GM12878 (cell line): ENCODE results near the gene CTNS. TPM values are rescaled to one million over a fixed set of nuclear protein-coding genes. Genes with fewer than 3 reads are reported as not detected.

Experiments
- ATAC-seq: fragments of 200-7000 bp; cut with Tn5 transposase; 3 replicates; pipeline ENCODE4 v1.9.1; 2020; ENCODE audit warnings: mild to moderate bottlenecking, moderate library complexity
- BruUV-seq: library from RNA; stranded (reverse); fragments of 400-500 nt; replicated peaks from 2 replicates; lab custom pipeline; 2021; lab: Mats Ljungman, UMichigan
- CTCF ChIA-PET: fragments of 300-600 bp; sonication (Branson Sonifier 250); formaldehyde crosslinking; extraction: SDS; loops from one replicate; lab custom pipeline; 2021; ENCODE audit warnings: inconsistent platforms; lab: Yijun Ruan, JAX
- POLR2A ChIA-PET: fragments of 350-600 bp; formaldehyde crosslinking; extraction: SDS; loops from one replicate; lab custom pipeline; 2021; ENCODE audit warnings: inconsistent platforms; lab: Charles Lee
- RAD21 ChIA-PET: fragments of 300-600 bp; sonication (Branson Sonifier 250); formaldehyde crosslinking; loops from one replicate; lab custom pipeline; 2023; ENCODE audit warnings: antibody characterized with exemption; ENCODE audit not compliant: unreplicated experiment; lab: Charles Lee
- SMC1A ChIA-PET: fragments of 300-600 bp; sonication (Branson Sonifier 250); formaldehyde crosslinking; loops from one replicate; lab custom pipeline; 2023; ENCODE audit not compliant: unreplicated experiment, uncharacterized antibody; lab: Charles Lee
- DNase-seq: peaks from one replicate; pipeline ENCODE4 v3.0.0-alpha.2; 2011; ENCODE audit warnings: low read depth, low spot score
- FAIRE-seq: peaks from 3 replicates; lab custom pipeline; 2011; peaks lifted over from hg19 to GRCh38; lab: Jason Lieb, UNC
- H2AFZ ChIP-seq: 2 replicates; pipeline ENCODE4 v1.6.0; 2011; ENCODE audit warnings: low read depth, low read length, control low read depth; ENCODE audit not compliant: control insufficient read depth
- H3K27ac ChIP-seq: 2 replicates; pipeline ENCODE4 v1.5.1; 2011; ENCODE audit warnings: control low read depth; ENCODE audit not compliant: control insufficient read depth, insufficient read depth
- H3K27me3 ChIP-seq, 2 experiments: replicated peaks in 1 of 2; 2 replicates each; pipeline versions ENCODE4 v1.6.0 to v1.6.1; 2011; ENCODE audit warnings: low read length in 1 of 2; ENCODE audit not compliant: control insufficient read depth in 2 of 2, insufficient read depth in 2 of 2
- H3K36me3 ChIP-seq, 2 experiments: 2 replicates each; pipeline ENCODE4 v1.5.1; 2011; ENCODE audit warnings: low read length in 1 of 2; ENCODE audit not compliant: control insufficient read depth in 2 of 2, insufficient read depth in 2 of 2
- H3K4me1 ChIP-seq: 2 replicates; pipeline ENCODE4 v1.6.1; 2011; ENCODE audit warnings: mild to moderate bottlenecking, low read length, moderate library complexity, mixed read lengths; ENCODE audit not compliant: control insufficient read depth, insufficient read depth
- H3K4me2 ChIP-seq: 2 replicates; pipeline ENCODE4 v1.6.0; 2011; ENCODE audit warnings: control low read depth; ENCODE audit not compliant: control insufficient read depth, insufficient read depth
- H3K4me3 ChIP-seq: fragments of 200-600 bp; sonication (generic); 2 replicates; pipeline ENCODE4 v1.5.1; 2016
- H3K79me2 ChIP-seq: 2 replicates; pipeline ENCODE4 v1.6.0; 2011; ENCODE audit warnings: low read length; ENCODE audit not compliant: control insufficient read depth, insufficient read depth
- H3K9ac ChIP-seq: 2 replicates; pipeline ENCODE4 v1.8.0; 2011; ENCODE audit warnings: low read length, control low read depth, mixed read lengths; ENCODE audit not compliant: control insufficient read depth, insufficient read depth
- H3K9me3 ChIP-seq: replicated peaks from 3 replicates; pipeline ENCODE4 v1.5.1; 2011; ENCODE audit warnings: mild to moderate bottlenecking, low read length; ENCODE audit not compliant: control insufficient read depth, insufficient read depth
- H4K20me1 ChIP-seq: 2 replicates; pipeline ENCODE4 v1.6.0; 2011; ENCODE audit not compliant: control insufficient read depth, insufficient read depth
- BCLAF1 ChIP-seq: fragments of 450-650 bp; IDR thresholded peaks from 2 replicates; pipeline ENCODE4 v1.6.1; 2017; ENCODE audit warnings: antibody characterized with exemption, mild to moderate bottlenecking, moderate library complexity
- CHD1 ChIP-seq: IDR thresholded peaks from 2 replicates; pipeline ENCODE4 v1.6.1; 2012; ENCODE audit warnings: low read depth, low read length, improper control_type of control experiment
- HCFC1 ChIP-seq: fragments of 150-350 bp; IDR thresholded peaks from 2 replicates; pipeline ENCODE4 v1.6.1; 2014; ENCODE audit warnings: low read length
- YBX1 ChIP-seq: fragments of 450-650 bp; IDR thresholded peaks from 2 replicates; pipeline ENCODE4 v1.6.1; 2016; ENCODE audit warnings: antibody characterized with exemption
- YY1 ChIP-seq: IDR thresholded peaks from 2 replicates; pipeline ENCODE4 v1.6.1; 2011; ENCODE audit warnings: low read depth, mild to moderate bottlenecking, low read length
- ZBED1 ChIP-seq: IDR thresholded peaks from 2 replicates; pipeline ENCODE4 v1.6.1; 2016; ENCODE audit warnings: borderline replicate concordance
- ZBTB11 ChIP-seq: fragments of 450-650 bp; formaldehyde crosslinking; IDR thresholded peaks from 2 replicates; pipeline ENCODE4 v1.5.0; 2022; ENCODE audit warnings: mild to moderate bottlenecking, missing genetic modification characterization
- ZBTB33 ChIP-seq: fragments of 450-650 bp; IDR thresholded peaks from 2 replicates; pipeline ENCODE4 v1.6.1; 2017; ENCODE audit warnings: mild to moderate bottlenecking
- WGBS: methylation state at CpG from one replicate; pipeline ENCODE4 v1.1.6; 2016; ENCODE audit warnings: low lambda C conversion rate; ENCODE audit not compliant: insufficient replicate concordance, insufficient coverage; ENCODE audit errors: missing lambda C conversion rate; 5-methylcytosine and 5-hydroxymethylcytosine counted together
- in situ Hi-C: fragments of 300-500 bp; cut with MboI; formaldehyde crosslinking; loops from 9 replicates; pipeline ENCODE4 v1.14.3; 2018; ENCODE audit warnings: mixed read lengths
- intact Hi-C: fragments of 100-400 bp; cut with micrococcal nuclease; formaldehyde crosslinking; loops from one replicate; pipeline ENCODE4 v1.14.2; 2022; ENCODE audit not compliant: unreplicated experiment
- polyA plus RNA-seq, 11 experiments: library from polyadenylated mRNA; depleted of rRNA in 4 of 11; unstranded in 6 of 11; stranded (reverse) in 5 of 11; fragments of >200 nt; fragmentation: Nextera tagmentation in 4 of 11; fragmentation: Illumina TruSeq in 1 of 11; extraction: Ambion mirVana in 4 of 11; extraction: Trizol in 1 of 11; gene quantifications; 1 replicate in 1 of 11; 2 replicates in 10 of 11; pipeline versions ENCODE4 v1.2.1 to v1.2.3, GENCODE V29; 2011 to 2016; ENCODE audit warnings: inconsistent platforms in 2 of 11, missing spikeins in 2 of 11, low read depth in 1 of 11
- total RNA-seq, 4 experiments: library from RNA; depleted of rRNA in 3 of 4; stranded (reverse); fragments of >200 nt in 3 of 4; fragmentation: Illumina TruSeq in 1 of 4; extraction: Trizol in 1 of 4; gene quantifications; 2 replicates each; pipeline versions ENCODE4 v1.2.1 to v1.2.3, GENCODE V29; 2013 to 2021
- TF ChIP-seq, protein P1 (sequence below): IDR thresholded peaks from 2 replicates; pipeline ENCODE4 v1.6.1; 2012; ENCODE audit warnings: mild to moderate bottlenecking, low read depth, low read length

The CTNS gene
- total and polyA plus RNA-seq, 10 of the 15 experiments (the other 5 are each of a cell fraction or from before 2014, with no cell fraction given): 0.92 to 10.7 (median 6.4) TPM

DNA sequence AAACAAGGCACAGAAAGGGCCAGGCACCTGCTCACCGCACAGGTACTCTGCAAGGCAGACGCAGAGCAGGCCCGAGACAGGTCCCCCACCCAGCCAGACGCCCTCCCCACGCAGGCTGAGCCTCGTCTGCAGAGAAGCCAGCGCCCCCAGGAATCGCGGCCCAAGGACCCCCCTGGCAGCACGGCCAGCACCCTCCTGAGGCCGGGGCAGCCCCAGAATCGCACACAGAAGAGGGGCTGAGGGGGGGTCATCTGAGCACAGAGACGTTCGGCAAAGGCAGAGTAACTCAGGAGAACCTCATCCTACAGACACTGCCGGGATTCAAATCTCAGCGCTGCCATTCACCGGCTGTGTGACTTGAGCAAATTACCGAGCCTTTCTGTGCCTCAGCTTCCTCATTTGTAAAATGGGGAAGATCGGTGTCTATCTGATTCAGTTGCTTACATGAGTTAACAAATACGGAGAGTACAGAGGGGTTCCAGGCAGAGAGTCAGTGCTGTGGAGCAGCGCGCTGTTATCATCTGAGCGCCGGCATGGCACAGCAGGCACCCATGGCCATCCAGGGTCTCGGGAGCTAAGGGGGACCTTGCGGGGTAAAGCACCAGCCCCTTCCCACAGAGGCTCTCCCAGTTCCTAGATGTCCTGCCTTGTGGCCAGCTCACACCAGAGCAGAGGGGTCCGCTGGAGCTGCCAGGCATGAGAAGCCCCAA lies 42.4 kb downstream of the CTNS start:
- SMC1A ChIA-PET: interaction anchor here (0.9 kb wide), 1 partner anchor 9 kb away, joined by 3 read pairs; no protein-coding TSS in a partner anchor
- H3K27me3 ChIP-seq: no peaks in the 10 kb centered on the region
- POLR2A ChIA-PET: no interaction called here
- WGBS: 88% methylated on average over 20 of the region's 27 CpGs
- no peaks in the 10 kb centered on the region for H3K9me3 ChIP-seq
- no peak for DNase-seq
- no peak overlapping the region for H3K9ac ChIP-seq
- no peaks in the 10 kb centered on the region for H3K79me2 ChIP-seq
- H3K4me2 ChIP-seq: no peak overlapping the region
- intact Hi-C loops: no loop called here
- no TSS peak for BruUV-seq
- no peak overlapping the region for H3K4me3 ChIP-seq
- in situ Hi-C loops: no loop called here
- no peaks in the 10 kb centered on the region for H4K20me1 ChIP-seq
- RAD21 ChIA-PET: no interaction called here
- ATAC-seq: no peak
- H3K27ac ChIP-seq: no peak overlapping the region
- peaks cover 6% of the 10 kb centered on the region; the same call in 1 of the 2 replicates for H3K4me1 ChIP-seq
- CTCF ChIA-PET: interaction anchor here (1.3 kb wide), 1 partner anchor 59 kb away, joined by 6 read pairs; no protein-coding TSS in a partner anchor
- H3K36me3 ChIP-seq: peaks cover 0 to 3% of the 10 kb centered on the region in 2 experiments; a peak in 2 of 4 replicates
- FAIRE-seq: no peak
- no peak overlapping the region for H2AFZ ChIP-seq
- no peak for TF ChIP-seq CHD1
- no peak for TF ChIP-seq HCFC1
- TF ChIP-seq BCLAF1: no peak
- TF ChIP-seq ZBTB33: no peak
- no peak for TF ChIP-seq ZBTB11 (CRISPR knock-in tag)
- no peak for TF ChIP-seq YY1
- no peak for TF ChIP-seq ZBED1
- TF ChIP-seq, protein P1, sequence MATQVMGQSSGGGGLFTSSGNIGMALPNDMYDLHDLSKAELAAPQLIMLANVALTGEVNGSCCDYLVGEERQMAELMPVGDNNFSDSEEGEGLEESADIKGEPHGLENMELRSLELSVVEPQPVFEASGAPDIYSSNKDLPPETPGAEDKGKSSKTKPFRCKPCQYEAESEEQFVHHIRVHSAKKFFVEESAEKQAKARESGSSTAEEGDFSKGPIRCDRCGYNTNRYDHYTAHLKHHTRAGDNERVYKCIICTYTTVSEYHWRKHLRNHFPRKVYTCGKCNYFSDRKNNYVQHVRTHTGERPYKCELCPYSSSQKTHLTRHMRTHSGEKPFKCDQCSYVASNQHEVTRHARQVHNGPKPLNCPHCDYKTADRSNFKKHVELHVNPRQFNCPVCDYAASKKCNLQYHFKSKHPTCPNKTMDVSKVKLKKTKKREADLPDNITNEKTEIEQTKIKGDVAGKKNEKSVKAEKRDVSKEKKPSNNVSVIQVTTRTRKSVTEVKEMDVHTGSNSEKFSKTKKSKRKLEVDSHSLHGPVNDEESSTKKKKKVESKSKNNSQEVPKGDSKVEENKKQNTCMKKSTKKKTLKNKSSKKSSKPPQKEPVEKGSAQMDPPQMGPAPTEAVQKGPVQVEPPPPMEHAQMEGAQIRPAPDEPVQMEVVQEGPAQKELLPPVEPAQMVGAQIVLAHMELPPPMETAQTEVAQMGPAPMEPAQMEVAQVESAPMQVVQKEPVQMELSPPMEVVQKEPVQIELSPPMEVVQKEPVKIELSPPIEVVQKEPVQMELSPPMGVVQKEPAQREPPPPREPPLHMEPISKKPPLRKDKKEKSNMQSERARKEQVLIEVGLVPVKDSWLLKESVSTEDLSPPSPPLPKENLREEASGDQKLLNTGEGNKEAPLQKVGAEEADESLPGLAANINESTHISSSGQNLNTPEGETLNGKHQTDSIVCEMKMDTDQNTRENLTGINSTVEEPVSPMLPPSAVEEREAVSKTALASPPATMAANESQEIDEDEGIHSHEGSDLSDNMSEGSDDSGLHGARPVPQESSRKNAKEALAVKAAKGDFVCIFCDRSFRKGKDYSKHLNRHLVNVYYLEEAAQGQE: no peak
- TF ChIP-seq YBX1: no peak
